ENCODE measurements around the gene CNOT1.

GRCh38 chr16:58651965-58652348, 22.3 kb upstream of the CNOT1 start:
- no peak for TF ChIP-seq RARB (CRISPR knock-in tag; IDR thresholded peaks at IDR 0.05)
- TF ChIP-seq, protein P1, sequence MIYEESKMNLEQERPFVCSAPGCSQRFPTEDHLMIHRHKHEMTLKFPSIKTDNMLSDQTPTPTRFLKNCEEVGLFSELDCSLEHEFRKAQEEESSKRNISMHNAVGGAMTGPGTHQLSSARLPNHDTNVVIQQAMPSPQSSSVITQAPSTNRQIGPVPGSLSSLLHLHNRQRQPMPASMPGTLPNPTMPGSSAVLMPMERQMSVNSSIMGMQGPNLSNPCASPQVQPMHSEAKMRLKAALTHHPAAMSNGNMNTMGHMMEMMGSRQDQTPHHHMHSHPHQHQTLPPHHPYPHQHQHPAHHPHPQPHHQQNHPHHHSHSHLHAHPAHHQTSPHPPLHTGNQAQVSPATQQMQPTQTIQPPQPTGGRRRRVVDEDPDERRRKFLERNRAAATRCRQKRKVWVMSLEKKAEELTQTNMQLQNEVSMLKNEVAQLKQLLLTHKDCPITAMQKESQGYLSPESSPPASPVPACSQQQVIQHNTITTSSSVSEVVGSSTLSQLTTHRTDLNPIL (CRISPR knock-in tag; IDR thresholded peaks at IDR 0.05; ENCODE audit: low read depth): no peak
- TF ChIP-seq, protein P2, sequence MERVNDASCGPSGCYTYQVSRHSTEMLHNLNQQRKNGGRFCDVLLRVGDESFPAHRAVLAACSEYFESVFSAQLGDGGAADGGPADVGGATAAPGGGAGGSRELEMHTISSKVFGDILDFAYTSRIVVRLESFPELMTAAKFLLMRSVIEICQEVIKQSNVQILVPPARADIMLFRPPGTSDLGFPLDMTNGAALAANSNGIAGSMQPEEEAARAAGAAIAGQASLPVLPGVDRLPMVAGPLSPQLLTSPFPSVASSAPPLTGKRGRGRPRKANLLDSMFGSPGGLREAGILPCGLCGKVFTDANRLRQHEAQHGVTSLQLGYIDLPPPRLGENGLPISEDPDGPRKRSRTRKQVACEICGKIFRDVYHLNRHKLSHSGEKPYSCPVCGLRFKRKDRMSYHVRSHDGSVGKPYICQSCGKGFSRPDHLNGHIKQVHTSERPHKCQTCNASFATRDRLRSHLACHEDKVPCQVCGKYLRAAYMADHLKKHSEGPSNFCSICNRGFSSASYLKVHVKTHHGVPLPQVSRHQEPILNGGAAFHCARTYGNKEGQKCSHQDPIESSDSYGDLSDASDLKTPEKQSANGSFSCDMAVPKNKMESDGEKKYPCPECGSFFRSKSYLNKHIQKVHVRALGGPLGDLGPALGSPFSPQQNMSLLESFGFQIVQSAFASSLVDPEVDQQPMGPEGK (CRISPR knock-in tag; IDR thresholded peaks at IDR 0.05; ENCODE audit: borderline replicate concordance): no peak
- TF ChIP-seq ZNF70 (CRISPR knock-in tag; IDR thresholded peaks at IDR 0.05): no peak
- TF ChIP-seq ZNF8 (CRISPR knock-in tag; IDR thresholded peaks at IDR 0.05): no peak
- no peak for TF ChIP-seq ZC3H10 (CRISPR knock-in tag; IDR thresholded peaks at IDR 0.05)
- no peak for TF ChIP-seq ARNTL (CRISPR knock-in tag; IDR thresholded peaks at IDR 0.05; ENCODE audit: borderline replicate concordance, low read depth)
- no peak for TF ChIP-seq ISL1 (CRISPR knock-in tag; IDR thresholded peaks at IDR 0.05)
